ENCODE results near the gene FSTL3. TPM values are rescaled to one million over a fixed set of nuclear protein-coding genes. Genes with fewer than 3 reads are reported as not detected.
A peak's percentile ranks its signal among the peaks of the same experiment; 100 is the strongest.

The FSTL3 gene
- total and polyA plus RNA-seq, 2 of the 13 experiments (the other 11 are each of a cell fraction or from before 2014, with no cell fraction given) = 13.5 to 15.6 TPM

DNA sequence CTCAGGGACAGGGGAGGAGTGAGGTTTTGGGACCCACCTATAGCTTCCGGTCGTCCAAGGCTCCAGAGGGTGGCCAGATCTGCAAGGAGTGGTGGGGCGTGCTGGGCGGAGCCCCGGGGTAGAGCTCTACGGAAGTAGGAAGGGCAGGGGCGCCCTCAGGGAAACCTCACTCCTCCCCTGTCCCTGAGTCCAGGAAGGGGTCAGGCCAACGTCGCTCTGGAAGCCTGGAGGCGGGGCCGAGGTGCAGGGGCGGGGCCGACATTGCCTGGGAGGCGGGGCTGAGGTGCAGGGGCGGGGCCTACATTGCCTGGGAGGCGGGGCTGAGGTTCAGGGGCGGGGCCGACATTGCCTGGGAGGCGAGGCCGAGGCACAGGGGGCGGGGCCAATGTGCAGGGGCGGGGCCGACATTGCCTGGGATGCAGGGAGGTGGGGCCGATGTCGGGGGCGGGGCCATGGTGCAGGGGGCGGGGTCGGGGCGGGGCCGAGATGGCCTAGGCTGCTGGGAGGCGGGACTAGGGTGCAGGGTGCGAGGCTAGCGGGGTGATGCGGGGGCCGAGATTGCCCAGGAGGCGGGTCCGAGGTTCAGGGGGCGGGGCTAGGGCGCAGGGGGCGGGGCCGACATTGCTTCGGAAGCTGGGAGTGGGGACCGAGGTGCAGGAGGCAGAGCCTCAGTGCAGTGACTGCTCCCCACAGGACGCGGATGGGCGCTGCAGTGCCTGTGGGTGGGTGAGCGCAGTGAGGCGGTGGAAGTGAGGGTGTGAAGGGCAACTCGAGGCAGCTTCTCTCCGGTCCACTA is 27.7 kb downstream of the FSTL3 start (continued):
- TF ChIP-seq ZNF30 (CRISPR knock-in tag; IDR thresholded peaks at IDR 0.05) (no peak), POLR2A (IDR thresholded peaks at IDR 0.05; ENCODE audit: insufficient read depth in 1 of 2, low read depth in 2 of 2, low read length in 2 of 2) (peak; percentile 93 to 100), FOXO1 (CRISPR knock-in tag; IDR thresholded peaks at IDR 0.05) (peak; percentile 63), ZNF713 (CRISPR knock-in tag; IDR thresholded peaks at IDR 0.05) (0 out of 2 replicates have a peak, but pooled peaks have one; percentile 64), EHMT2 (IDR thresholded peaks at IDR 0.05; ENCODE audit: borderline replicate concordance, low read depth, low read length) (no peak), ZNF615 (CRISPR knock-in tag; IDR thresholded peaks at IDR 0.05; ENCODE audit: borderline replicate concordance) (no peak), ASH2L (IDR thresholded peaks at IDR 0.05; ENCODE audit: insufficient read length, low read depth, low read length) (no peak), REPIN1 (CRISPR knock-in tag; IDR thresholded peaks at IDR 0.05; ENCODE audit: borderline replicate concordance, low read depth) (peak; percentile 49; the same call in 1 of the 2 replicates), NCOA2 (CRISPR knock-in tag; IDR thresholded peaks at IDR 0.05) (0 out of 2 replicates have a peak, but pooled peaks have one; percentile 24), ZNF607 (CRISPR knock-in tag; IDR thresholded peaks at IDR 0.05; ENCODE audit: borderline replicate concordance) (peak; percentile 72; the same call in 1 of the 2 replicates), MED8 (CRISPR knock-in tag; IDR thresholded peaks at IDR 0.05; ENCODE audit: insufficient replicate concordance) (no peak), ZNF256 (CRISPR knock-in tag; conservative IDR thresholded peaks at IDR 0.05) (no peak), ZNF33B (CRISPR knock-in tag; IDR thresholded peaks at IDR 0.05) (no peak), ARID2 (CRISPR knock-in tag; IDR thresholded peaks at IDR 0.05; ENCODE audit: borderline replicate concordance) (peak; percentile 61; the same call in 1 of the 2 replicates), KLF15 (CRISPR knock-in tag; IDR thresholded peaks at IDR 0.05; ENCODE audit: borderline replicate concordance) (no peak), CHCHD3 (CRISPR knock-in tag; IDR thresholded peaks at IDR 0.05) (no peak), TARDBP (CRISPR knock-in tag; IDR thresholded peaks at IDR 0.05) (peak; percentile 33; the same call in 1 of the 2 replicates)
- TF ChIP-seq, protein P1, sequence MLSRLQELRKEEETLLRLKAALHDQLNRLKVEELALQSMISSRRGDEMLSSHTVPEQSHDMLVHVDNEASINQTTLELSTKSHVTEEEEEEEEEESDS (CRISPR knock-in tag; IDR thresholded peaks at IDR 0.05; ENCODE audit: borderline replicate concordance) = 0 out of 2 replicates have a peak, but pooled peaks have one; percentile 59
- TF ChIP-seq, protein P2, sequence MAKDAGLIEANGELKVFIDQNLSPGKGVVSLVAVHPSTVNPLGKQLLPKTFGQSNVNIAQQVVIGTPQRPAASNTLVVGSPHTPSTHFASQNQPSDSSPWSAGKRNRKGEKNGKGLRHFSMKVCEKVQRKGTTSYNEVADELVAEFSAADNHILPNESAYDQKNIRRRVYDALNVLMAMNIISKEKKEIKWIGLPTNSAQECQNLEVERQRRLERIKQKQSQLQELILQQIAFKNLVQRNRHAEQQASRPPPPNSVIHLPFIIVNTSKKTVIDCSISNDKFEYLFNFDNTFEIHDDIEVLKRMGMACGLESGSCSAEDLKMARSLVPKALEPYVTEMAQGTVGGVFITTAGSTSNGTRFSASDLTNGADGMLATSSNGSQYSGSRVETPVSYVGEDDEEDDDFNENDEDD (CRISPR knock-in tag; IDR thresholded peaks at IDR 0.05; ENCODE audit: borderline replicate concordance) = peak; percentile 47; the same call in 1 of the 2 replicates
- TF ChIP-seq, protein P3, sequence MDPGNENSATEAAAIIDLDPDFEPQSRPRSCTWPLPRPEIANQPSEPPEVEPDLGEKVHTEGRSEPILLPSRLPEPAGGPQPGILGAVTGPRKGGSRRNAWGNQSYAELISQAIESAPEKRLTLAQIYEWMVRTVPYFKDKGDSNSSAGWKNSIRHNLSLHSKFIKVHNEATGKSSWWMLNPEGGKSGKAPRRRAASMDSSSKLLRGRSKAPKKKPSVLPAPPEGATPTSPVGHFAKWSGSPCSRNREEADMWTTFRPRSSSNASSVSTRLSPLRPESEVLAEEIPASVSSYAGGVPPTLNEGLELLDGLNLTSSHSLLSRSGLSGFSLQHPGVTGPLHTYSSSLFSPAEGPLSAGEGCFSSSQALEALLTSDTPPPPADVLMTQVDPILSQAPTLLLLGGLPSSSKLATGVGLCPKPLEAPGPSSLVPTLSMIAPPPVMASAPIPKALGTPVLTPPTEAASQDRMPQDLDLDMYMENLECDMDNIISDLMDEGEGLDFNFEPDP (CRISPR knock-in tag; conservative IDR thresholded peaks at IDR 0.05) = no peak
- TF ChIP-seq, protein P4, sequence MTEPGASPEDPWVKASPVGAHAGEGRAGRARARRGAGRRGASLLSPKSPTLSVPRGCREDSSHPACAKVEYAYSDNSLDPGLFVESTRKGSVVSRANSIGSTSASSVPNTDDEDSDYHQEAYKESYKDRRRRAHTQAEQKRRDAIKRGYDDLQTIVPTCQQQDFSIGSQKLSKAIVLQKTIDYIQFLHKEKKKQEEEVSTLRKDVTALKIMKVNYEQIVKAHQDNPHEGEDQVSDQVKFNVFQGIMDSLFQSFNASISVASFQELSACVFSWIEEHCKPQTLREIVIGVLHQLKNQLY (CRISPR knock-in tag; IDR thresholded peaks at IDR 0.05) = no peak
- TF ChIP-seq, protein P5, sequence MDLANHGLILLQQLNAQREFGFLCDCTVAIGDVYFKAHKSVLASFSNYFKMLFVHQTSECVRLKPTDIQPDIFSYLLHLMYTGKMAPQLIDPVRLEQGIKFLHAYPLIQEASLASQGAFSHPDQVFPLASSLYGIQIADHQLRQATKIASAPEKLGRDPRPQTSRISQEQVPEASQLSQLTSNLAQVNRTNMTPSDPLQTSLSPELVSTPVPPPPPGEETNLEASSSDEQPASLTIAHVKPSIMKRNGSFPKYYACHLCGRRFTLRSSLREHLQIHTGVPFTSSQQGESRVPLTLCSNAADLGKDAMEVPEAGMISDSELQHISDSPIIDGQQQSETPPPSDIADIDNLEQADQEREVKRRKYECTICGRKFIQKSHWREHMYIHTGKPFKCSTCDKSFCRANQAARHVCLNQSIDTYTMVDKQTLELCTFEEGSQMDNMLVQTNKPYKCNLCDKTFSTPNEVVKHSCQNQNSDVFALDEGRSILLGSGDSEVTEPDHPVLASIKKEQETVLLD (CRISPR knock-in tag; IDR thresholded peaks at IDR 0.05; ENCODE audit: low read depth) = no peak

Measured in HepG2 (cell line).